Chondrocyte (in vitro differentiated cells): ENCODE results near the gene NUDT21. TPM values are rescaled to one million over a fixed set of nuclear protein-coding genes. Genes with fewer than 3 reads are reported as not detected.
"Not testable (repeated sequence)": the region's sequence is repeated elsewhere in the genome, so short reads cannot be mapped to it uniquely, and the experiment has no call there.

Experiments
- DNase-seq: peaks from one replicate; pipeline ENCODE4 v3.0.0; 2021; ENCODE audit warnings: mixed read lengths, low spot score
- H3K27ac Mint-ChIP-seq: one replicate; pipeline ENCODE4 v1.8.0; 2021; ENCODE audit warnings: mild to moderate bottlenecking, moderate library complexity, mixed read lengths; ENCODE audit not compliant: unreplicated experiment
- H3K27me3 Mint-ChIP-seq: 2 replicates; pipeline ENCODE4 v1.8.0; 2021; ENCODE audit warnings: low read depth, mixed read lengths
- H3K36me3 Mint-ChIP-seq: 2 replicates; pipeline ENCODE4 v1.8.0; 2021; ENCODE audit warnings: low read depth, mixed read lengths
- H3K4me1 Mint-ChIP-seq: 2 replicates; pipeline ENCODE4 v1.8.0; 2021; ENCODE audit warnings: low read depth, mild to moderate bottlenecking, mixed read lengths
- H3K4me3 Mint-ChIP-seq: one replicate; pipeline ENCODE4 v1.8.0; 2021; ENCODE audit warnings: mild to moderate bottlenecking, moderate library complexity, mixed read lengths; ENCODE audit not compliant: unreplicated experiment
- H3K9me3 Mint-ChIP-seq: 2 replicates; pipeline ENCODE4 v1.8.0; 2021; ENCODE audit warnings: low read depth, mixed read lengths
- CTCF ChIP-seq: fragments of 200-600 bp; sonication (generic); IDR thresholded peaks from 2 replicates; pipeline ENCODE4 v1.5.0; 2021; ENCODE audit warnings: antibody characterized with exemption, mild to moderate bottlenecking, moderate library complexity
- total RNA-seq: library from RNA; stranded (reverse); gene quantifications from 3 replicates; pipeline ENCODE4 v1.2.1, GENCODE V29; 2021

Gene NUDT21
- total RNA-seq, 1 donor from 2014 or later = 69.0 TPM

- Mint-ChIP-seq H3K36me3 (peaks cover 34% of the 10 kb centered on the region), H3K9me3 (no peaks in the 10 kb centered on the region), H3K27ac (no peak overlapping the region), H3K4me1 (peaks cover 5% of the 10 kb centered on the region), H3K4me3 (no peak overlapping the region), H3K27me3 (no peaks in the 10 kb centered on the region)
- TF ChIP-seq CTCF = peak; percentile 44
- no peak for DNase-seq
Measured at GRCh38 chr16:56401482-56401881, 49.6 kb downstream of the NUDT21 start.

GRCh38 chr16:56400458-56400857, 50.7 kb downstream of the NUDT21 start:
- H3K4me1 Mint-ChIP-seq = peaks cover 5% of the 10 kb centered on the region
- H3K27ac Mint-ChIP-seq = peak overlapping the region; percentile 34
- TF ChIP-seq CTCF = no peak
- no peak overlapping the region for H3K4me3 Mint-ChIP-seq
- H3K27me3 Mint-ChIP-seq = no peaks in the 10 kb centered on the region
- no peaks in the 10 kb centered on the region for H3K9me3 Mint-ChIP-seq
- DNase-seq = no peak
- peaks cover 38% of the 10 kb centered on the region for H3K36me3 Mint-ChIP-seq

GRCh38 chr16:56399486-56399885, 51.6 kb downstream of the NUDT21 start:
- no peak for TF ChIP-seq CTCF
- DNase-seq = no peak
- H3K36me3 Mint-ChIP-seq = peaks cover 38% of the 10 kb centered on the region

GRCh38 chr16:56399047-56399446, 52.1 kb downstream of the NUDT21 start:
- Mint-ChIP-seq H3K27me3 (no peaks in the 10 kb centered on the region), H3K9me3 (no peaks in the 10 kb centered on the region), H3K4me3 (no peak overlapping the region), H3K27ac (no peak overlapping the region), H3K36me3 (peaks cover 40% of the 10 kb centered on the region), H3K4me1 (peaks cover 5% of the 10 kb centered on the region)
- TF ChIP-seq CTCF = no peak
- DNase-seq = no peak

More at GRCh38 chr16:56399486-56399885, 51.6 kb downstream of the NUDT21 start:
- H3K27ac Mint-ChIP-seq = no peak overlapping the region
- no peak overlapping the region for H3K4me3 Mint-ChIP-seq
- no peaks in the 10 kb centered on the region for H3K9me3 Mint-ChIP-seq
- no peaks in the 10 kb centered on the region for H3K27me3 Mint-ChIP-seq
- H3K4me1 Mint-ChIP-seq = peaks cover 5% of the 10 kb centered on the region

GRCh38 chr16:56396724-56397123, 54.4 kb downstream of the NUDT21 start:
- peaks cover 45% of the 10 kb centered on the region for H3K36me3 Mint-ChIP-seq
- H3K9me3 Mint-ChIP-seq, H3K4me3 Mint-ChIP-seq, H3K27me3 Mint-ChIP-seq, H3K27ac Mint-ChIP-seq, DNase-seq, H3K4me1 Mint-ChIP-seq: not testable (repeated sequence)

- Mint-ChIP-seq H3K4me1 (peaks cover 11% of the 10 kb centered on the region), H3K27me3 (no peaks in the 10 kb centered on the region), H3K36me3 (peaks cover 46% of the 10 kb centered on the region), H3K9me3 (no peaks in the 10 kb centered on the region), H3K4me3 (no peak overlapping the region), H3K27ac (peak overlapping the region; percentile 19)
- DNase-seq = no peak
- TF ChIP-seq CTCF = no peak
Measured at GRCh38 chr16:56389554-56389953, 61.6 kb downstream of the NUDT21 start.
